Measurements from ENCODE around the gene PAQR5.
"Not testable (repeated sequence)": the region's sequence is repeated elsewhere in the genome, so short reads cannot be mapped to it uniquely, and the experiment has no call there.

Gene PAQR5

DNA sequence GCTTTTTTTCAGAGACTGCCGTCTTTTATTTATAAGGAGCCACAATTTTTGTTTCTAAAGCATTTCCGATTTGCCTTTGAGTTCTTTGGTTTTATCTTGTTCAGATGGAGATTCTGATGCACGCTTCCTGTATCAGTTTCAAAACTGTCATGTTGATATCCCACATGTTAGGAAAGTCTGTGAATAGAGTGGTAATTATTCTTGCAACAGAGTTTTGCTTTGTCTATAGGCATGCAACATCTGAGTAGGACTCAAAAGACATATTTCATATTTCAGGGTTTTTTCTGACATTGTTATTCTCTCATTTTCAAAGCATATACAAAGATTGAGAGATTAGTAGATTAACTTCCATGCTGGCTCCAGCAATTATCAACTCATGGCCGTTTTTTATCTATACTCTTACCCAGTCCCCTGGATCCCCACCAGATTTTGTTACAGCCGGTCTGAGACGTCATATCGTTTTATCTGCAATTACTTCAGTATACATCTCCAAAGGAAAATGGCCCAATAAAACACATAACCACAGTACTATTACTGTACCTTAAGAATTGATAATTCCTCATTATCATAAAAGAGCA lies 22.4 kb downstream of the PAQR5 start:
- no peaks in the 10 kb centered on the region for H3K9me3 ChIP-seq (ENCODE audit: control insufficient read depth, low read length)
- H3K4me1 ChIP-seq (ENCODE audit: control insufficient read depth, insufficient read depth, low read length): no peaks in the 10 kb centered on the region
- peaks cover 7% of the 10 kb centered on the region for H3K27me3 ChIP-seq (ENCODE audit: control insufficient read depth, insufficient read depth, low read length)
- H3K9ac ChIP-seq (ENCODE audit: low read length): no peak overlapping the region
- no peak overlapping the region for H3K4me3 ChIP-seq (ENCODE audit: low read length)
- H3K36me3 ChIP-seq (ENCODE audit: control insufficient read depth, insufficient read depth, low read length): no peaks in the 10 kb centered on the region

DNA sequence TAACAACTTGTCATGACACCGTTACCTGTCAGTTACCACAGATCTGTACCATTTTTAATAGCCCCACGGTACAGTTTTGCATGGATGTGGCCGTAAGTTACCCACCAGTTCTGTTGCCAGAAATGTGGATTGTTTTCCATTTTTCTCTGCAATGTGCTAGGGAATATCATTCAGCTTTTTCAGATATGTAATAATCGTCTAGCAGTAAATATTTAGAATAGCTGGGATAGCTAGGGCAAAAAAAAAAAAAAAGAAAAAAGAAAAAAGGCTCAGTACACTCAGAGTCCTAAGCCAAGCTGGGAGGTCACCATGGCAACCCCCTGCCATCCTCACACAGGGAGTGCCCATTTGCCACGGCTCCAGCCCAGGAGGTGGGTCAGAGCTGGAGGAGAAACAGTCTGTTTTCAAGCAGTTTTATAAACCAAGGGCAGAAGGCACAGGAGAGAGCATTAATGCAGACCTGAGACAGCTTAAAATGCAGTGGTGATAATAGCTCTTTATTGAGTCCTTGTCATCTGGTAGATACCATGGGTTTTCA lies 25.2 kb downstream of the PAQR5 start:
- Histone ChIP-seq H3K9ac (ENCODE audit: low read length) (no peak overlapping the region), H3K4me3 (ENCODE audit: low read length) (no peak overlapping the region), H3K4me1 (ENCODE audit: control insufficient read depth, insufficient read depth, low read length) (no peaks in the 10 kb centered on the region), H3K9me3 (ENCODE audit: control insufficient read depth, low read length) (no peaks in the 10 kb centered on the region), H3K36me3 (ENCODE audit: control insufficient read depth, insufficient read depth, low read length) (no peaks in the 10 kb centered on the region), H3K27me3 (ENCODE audit: control insufficient read depth, insufficient read depth, low read length) (peaks cover 7% of the 10 kb centered on the region)

DNA sequence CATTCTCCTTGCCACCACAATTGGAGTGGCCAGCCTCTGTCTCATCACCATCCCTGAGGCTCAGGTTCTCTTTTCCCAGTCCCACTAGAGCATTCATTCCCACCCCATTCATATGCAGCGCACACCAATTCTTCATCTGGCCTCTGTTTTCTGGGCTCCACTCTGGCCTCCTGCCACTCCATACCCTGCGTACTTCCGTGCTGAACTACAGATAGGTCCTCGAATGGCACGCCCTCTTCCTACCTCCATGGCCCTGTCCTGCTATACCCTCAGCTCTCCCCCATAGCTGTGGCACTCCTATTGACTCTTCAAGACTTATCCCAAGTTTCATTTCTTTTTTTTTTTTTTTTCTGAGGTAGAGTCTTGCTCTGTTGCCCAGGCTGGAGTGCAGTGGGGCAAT lies 25.9 kb downstream of the PAQR5 start:
- H3K9me3 ChIP-seq (ENCODE audit: control insufficient read depth, low read length): no peaks in the 10 kb centered on the region
- H3K9ac ChIP-seq (ENCODE audit: low read length): no peak overlapping the region
- H3K27me3 ChIP-seq (ENCODE audit: control insufficient read depth, insufficient read depth, low read length): peaks cover 7% of the 10 kb centered on the region
- H3K4me3 ChIP-seq (ENCODE audit: low read length): no peak overlapping the region
- no peaks in the 10 kb centered on the region for H3K36me3 ChIP-seq (ENCODE audit: control insufficient read depth, insufficient read depth, low read length)
- no peaks in the 10 kb centered on the region for H3K4me1 ChIP-seq (ENCODE audit: control insufficient read depth, insufficient read depth, low read length)

DNA sequence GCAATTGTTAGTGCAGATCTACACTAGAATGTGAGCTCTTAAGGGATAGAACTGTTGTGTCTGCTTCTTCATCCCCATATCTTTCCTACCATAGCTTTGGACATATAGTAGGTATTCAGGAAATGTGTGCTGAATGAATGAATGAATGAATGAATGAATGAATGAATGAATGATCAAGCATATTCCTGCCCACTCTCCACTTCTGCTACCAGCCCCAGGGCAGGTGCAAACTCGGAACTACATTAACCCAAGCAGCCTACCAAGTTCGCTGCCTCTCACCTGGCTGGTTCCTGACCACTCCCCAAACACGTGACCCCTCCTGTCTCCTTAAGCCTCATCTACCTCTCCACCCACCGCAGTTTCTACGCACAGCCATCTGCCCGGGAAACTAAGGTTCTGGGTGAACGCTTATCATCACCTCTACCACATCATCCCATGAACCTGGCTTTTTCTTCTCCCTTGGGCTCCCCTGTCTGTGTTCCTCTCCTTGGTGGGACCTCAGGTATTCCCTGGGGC lies 26.8 kb downstream of the PAQR5 start:
- H3K9ac ChIP-seq (ENCODE audit: low read length): no peak overlapping the region
- no peaks in the 10 kb centered on the region for H3K4me1 ChIP-seq (ENCODE audit: control insufficient read depth, insufficient read depth, low read length)
- H3K4me3 ChIP-seq (ENCODE audit: low read length): no peak overlapping the region
- peaks cover 3% of the 10 kb centered on the region for H3K27me3 ChIP-seq (ENCODE audit: control insufficient read depth, insufficient read depth, low read length)
- H3K36me3 ChIP-seq (ENCODE audit: control insufficient read depth, insufficient read depth, low read length): no peaks in the 10 kb centered on the region
- no peaks in the 10 kb centered on the region for H3K9me3 ChIP-seq (ENCODE audit: control insufficient read depth, low read length)

DNA sequence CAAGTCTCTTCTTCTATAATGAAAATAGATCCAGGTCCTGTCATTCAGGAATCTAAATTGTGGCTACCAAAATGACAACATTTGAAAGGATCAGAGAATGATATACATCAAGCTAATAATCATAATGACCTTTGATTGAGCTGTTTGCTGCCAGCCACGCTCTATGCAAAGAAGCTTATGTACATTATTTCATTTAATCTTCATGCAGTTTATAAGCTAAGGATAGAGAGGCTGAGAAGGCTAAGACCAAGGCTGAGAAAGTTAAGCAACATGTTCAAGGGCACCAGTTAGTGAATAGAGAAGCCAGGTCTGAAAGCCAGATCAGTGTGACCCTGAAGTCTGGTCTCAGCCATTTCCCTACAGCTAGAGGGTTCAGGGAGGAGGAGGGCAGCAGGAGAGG lies 29.4 kb downstream of the PAQR5 start:
- no peak overlapping the region for H3K9ac ChIP-seq (ENCODE audit: low read length)
- H3K36me3 ChIP-seq (ENCODE audit: control insufficient read depth, insufficient read depth, low read length): no peaks in the 10 kb centered on the region
- no peaks in the 10 kb centered on the region for H3K4me1 ChIP-seq (ENCODE audit: control insufficient read depth, insufficient read depth, low read length)
- H3K27me3 ChIP-seq (ENCODE audit: control insufficient read depth, insufficient read depth, low read length): peaks cover 3% of the 10 kb centered on the region
- no peaks in the 10 kb centered on the region for H3K9me3 ChIP-seq (ENCODE audit: control insufficient read depth, low read length)
- no peak overlapping the region for H3K4me3 ChIP-seq (ENCODE audit: low read length)

DNA sequence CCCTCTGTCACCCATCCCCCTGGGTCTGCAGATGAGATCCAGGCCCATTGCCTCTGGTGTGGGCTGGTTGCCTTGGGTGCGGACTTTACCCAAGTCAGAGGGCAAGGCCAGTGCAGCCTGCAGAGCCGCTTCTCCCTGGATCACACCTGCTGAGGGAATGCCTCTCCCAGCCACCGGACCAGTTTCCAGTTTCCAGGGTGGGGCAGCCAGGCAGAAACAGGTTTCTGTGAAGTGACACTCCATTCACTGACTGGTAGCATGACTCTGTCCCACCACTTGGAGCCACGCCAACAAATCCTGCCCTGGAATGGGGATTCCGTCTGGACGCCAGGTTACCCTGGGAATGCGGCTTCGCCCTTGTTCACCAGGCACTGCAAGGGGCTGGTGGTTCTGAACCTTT lies 30.0 kb downstream of the PAQR5 start:
- Histone ChIP-seq H3K9me3 (ENCODE audit: control insufficient read depth, low read length) (no peaks in the 10 kb centered on the region), H3K27me3 (ENCODE audit: control insufficient read depth, insufficient read depth, low read length) (peaks cover 3% of the 10 kb centered on the region), H3K4me3 (ENCODE audit: low read length) (no peak overlapping the region), H3K36me3 (ENCODE audit: control insufficient read depth, insufficient read depth, low read length) (no peaks in the 10 kb centered on the region), H3K9ac (ENCODE audit: low read length) (no peak overlapping the region), H3K4me1 (ENCODE audit: control insufficient read depth, insufficient read depth, low read length) (no peaks in the 10 kb centered on the region)

DNA sequence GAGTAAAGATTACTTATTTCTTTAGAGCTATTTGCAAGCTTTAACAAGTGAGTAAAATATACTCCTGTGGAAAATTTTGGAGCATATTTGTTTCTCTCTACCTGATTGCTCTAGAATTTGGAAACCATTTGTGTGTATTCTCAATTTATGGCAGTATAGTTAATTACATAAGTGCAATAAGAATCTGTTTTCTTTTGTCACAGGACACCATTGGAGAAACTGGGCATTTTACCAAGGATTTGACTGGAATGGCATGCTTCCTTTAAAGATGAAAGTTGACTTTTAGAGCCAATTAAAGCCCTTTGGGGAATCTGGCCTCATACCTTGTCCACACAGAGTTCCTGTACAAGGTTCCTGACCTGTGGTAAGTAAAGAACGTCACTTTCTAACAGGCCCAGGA lies 38.4 kb downstream of the PAQR5 start:
- no peak overlapping the region for H3K4me3 ChIP-seq (ENCODE audit: low read length)
- no peaks in the 10 kb centered on the region for H3K36me3 ChIP-seq (ENCODE audit: control insufficient read depth, insufficient read depth, low read length)
- no peaks in the 10 kb centered on the region for H3K27me3 ChIP-seq (ENCODE audit: control insufficient read depth, insufficient read depth, low read length)
- no peaks in the 10 kb centered on the region for H3K4me1 ChIP-seq (ENCODE audit: control insufficient read depth, insufficient read depth, low read length)
- H3K9ac ChIP-seq (ENCODE audit: low read length): no peak overlapping the region
- H3K9me3 ChIP-seq (ENCODE audit: control insufficient read depth, low read length): no peaks in the 10 kb centered on the region

DNA sequence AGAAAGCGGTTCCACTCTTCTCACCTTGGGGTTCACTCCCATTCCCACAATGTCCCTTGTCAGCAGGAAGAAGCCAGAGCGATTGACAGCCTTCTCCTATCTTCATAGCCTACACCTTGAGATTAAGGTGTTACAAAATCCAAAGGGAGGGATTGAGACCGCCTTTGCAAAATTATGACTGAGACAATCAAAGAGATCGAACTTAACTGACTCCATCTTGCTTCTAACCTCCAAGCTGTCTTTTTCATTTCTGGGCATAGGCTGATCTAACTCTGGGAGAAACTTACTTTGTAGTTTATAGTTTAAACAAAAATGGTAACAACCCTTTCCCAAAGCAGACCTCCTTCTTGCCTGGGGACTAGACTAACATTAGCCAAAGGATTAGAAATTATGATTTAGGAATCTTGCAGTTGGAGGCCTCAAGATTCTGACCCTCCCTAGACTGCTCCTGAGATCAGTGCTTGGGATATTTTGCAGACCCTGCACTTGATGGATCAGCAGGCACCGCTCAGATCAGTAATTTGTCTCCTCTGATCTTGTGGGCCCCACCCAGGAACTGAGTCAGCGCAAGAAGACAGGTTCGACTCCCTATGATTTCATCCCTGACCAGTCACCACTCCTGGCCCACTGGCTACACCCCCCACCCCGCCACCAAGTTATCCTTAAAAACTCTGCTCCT lies 40.0 kb downstream of the PAQR5 start:
- H3K9me3 ChIP-seq (ENCODE audit: control insufficient read depth, low read length): no peaks in the 10 kb centered on the region
- no peaks in the 10 kb centered on the region for H3K27me3 ChIP-seq (ENCODE audit: control insufficient read depth, insufficient read depth, low read length)
- H3K9ac ChIP-seq (ENCODE audit: low read length): no peak overlapping the region
- H3K4me3 ChIP-seq (ENCODE audit: low read length): no peak overlapping the region
- no peaks in the 10 kb centered on the region for H3K36me3 ChIP-seq (ENCODE audit: control insufficient read depth, insufficient read depth, low read length)
- H3K4me1 ChIP-seq (ENCODE audit: control insufficient read depth, insufficient read depth, low read length): no peaks in the 10 kb centered on the region

DNA sequence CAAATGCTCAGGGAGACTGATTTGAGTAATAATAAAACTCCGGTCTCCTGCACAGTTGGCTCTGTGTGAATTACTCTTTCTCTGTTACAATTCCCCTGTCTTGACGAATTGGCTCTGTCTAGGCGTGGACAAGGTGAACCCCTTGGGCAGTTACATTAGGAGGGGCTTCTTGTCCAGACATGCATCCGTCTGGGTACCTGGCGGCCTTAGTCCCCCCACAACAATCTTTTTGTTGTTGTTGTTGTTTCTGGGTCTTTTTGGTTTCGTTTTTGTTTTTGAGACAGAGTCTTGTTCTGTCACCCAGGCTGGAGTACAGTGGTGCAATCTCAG lies 40.5 kb downstream of the PAQR5 start:
- not testable (repeated sequence) for H3K9me3 ChIP-seq (ENCODE audit: control insufficient read depth, low read length); H3K36me3 ChIP-seq (ENCODE audit: control insufficient read depth, insufficient read depth, low read length); H3K4me1 ChIP-seq (ENCODE audit: control insufficient read depth, insufficient read depth, low read length); H3K9ac ChIP-seq (ENCODE audit: low read length); H3K4me3 ChIP-seq (ENCODE audit: low read length); H3K27me3 ChIP-seq (ENCODE audit: control insufficient read depth, insufficient read depth, low read length)

DNA sequence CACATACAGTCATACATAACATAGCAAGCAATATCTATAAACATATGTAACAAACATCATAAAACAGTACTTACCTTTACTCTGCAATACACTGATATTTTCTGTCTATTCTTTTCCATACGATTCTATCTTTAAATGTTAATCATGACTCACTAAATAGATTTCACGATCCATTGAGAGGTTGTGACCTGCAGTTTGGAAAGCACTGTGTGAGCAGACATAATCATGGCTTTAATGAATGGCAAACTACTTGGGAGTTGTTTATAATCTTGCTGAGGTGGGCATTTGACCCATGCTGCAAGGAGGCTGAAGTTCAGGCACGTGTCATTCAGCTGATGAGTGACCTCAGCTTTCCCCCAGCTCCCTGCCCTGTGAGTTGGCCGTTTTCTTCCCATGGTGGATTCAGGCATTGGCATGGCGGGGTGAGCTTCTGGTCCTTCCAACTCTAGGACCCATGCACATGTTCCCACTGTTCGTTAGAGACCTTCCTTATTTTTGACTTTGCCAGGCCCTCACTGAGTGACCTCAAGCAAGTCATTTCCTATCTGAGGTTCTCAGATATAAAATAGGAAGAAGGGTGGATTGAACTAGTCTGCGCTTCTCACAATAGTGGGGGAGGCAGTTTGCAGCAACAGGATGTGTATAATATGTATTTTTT lies 41.7 kb downstream of the PAQR5 start:
- no peak overlapping the region for H3K4me3 ChIP-seq (ENCODE audit: low read length)
- no peaks in the 10 kb centered on the region for H3K27me3 ChIP-seq (ENCODE audit: control insufficient read depth, insufficient read depth, low read length)
- no peaks in the 10 kb centered on the region for H3K4me1 ChIP-seq (ENCODE audit: control insufficient read depth, insufficient read depth, low read length)
- H3K36me3 ChIP-seq (ENCODE audit: control insufficient read depth, insufficient read depth, low read length): no peaks in the 10 kb centered on the region
- no peak overlapping the region for H3K9ac ChIP-seq (ENCODE audit: low read length)
- H3K9me3 ChIP-seq (ENCODE audit: control insufficient read depth, low read length): no peaks in the 10 kb centered on the region

DNA sequence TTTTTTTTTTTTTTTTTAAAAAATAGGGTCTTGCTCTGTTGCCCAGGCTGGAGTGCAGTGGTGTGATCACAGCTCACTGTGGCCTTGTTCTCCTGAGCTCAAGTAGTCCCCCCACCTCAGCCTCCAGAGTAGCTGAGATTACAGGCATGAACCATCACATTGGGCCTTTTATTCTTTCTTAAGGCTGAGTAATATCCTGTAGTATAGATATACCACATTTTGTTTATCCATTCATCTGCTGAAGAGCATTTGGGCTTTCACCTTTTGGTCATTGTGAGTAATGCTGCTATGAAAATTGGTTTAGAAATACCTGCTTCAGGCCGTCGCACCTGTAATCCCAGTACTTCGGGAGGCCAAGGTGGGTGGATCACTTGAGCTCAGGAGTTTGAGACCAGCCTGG lies 42.6 kb downstream of the PAQR5 start:
- no peak overlapping the region for H3K9ac ChIP-seq (ENCODE audit: low read length)
- H3K4me3 ChIP-seq (ENCODE audit: low read length): no peak overlapping the region
- no peaks in the 10 kb centered on the region for H3K4me1 ChIP-seq (ENCODE audit: control insufficient read depth, insufficient read depth, low read length)
- H3K27me3 ChIP-seq (ENCODE audit: control insufficient read depth, insufficient read depth, low read length): no peaks in the 10 kb centered on the region
- no peaks in the 10 kb centered on the region for H3K9me3 ChIP-seq (ENCODE audit: control insufficient read depth, low read length)
- no peaks in the 10 kb centered on the region for H3K36me3 ChIP-seq (ENCODE audit: control insufficient read depth, insufficient read depth, low read length)

DNA sequence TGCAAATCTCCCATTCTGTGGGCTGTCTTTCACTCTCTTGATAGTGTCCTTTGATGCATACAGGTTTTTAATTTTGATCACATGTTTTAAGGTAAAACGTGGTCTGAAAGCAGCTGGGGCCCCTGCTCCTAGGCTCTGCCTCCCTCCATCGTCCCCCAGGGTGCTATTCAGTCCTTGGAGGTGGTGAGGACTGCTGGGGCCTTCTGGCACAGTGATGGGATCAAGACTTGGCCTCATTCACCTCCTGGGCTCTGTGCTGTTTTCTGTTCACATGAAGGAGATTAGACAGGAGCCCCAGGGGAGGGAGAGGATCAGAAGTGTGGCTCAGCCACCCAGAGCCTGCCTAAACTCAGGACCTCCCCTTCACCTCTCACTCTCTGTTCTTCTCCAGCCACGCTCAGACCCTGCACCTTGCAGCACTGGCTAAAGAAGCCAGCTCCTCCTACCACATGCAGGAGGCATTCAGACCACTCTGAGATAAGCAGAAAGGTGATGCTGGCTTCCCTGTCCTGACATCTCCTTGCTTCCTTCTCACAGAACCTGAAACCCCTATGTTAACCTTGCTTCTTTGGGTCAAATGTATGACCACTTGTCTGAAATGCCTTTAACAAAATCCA lies 43.9 kb downstream of the PAQR5 start:
- H3K27me3 ChIP-seq (ENCODE audit: control insufficient read depth, insufficient read depth, low read length): no peaks in the 10 kb centered on the region
- no peaks in the 10 kb centered on the region for H3K36me3 ChIP-seq (ENCODE audit: control insufficient read depth, insufficient read depth, low read length)
- no peak overlapping the region for H3K9ac ChIP-seq (ENCODE audit: low read length)
- H3K4me3 ChIP-seq (ENCODE audit: low read length): no peak overlapping the region
- no peaks in the 10 kb centered on the region for H3K4me1 ChIP-seq (ENCODE audit: control insufficient read depth, insufficient read depth, low read length)
- H3K9me3 ChIP-seq (ENCODE audit: control insufficient read depth, low read length): no peaks in the 10 kb centered on the region

All from mucosa of stomach (tissue), 1 donor.